Activated CD4-positive, alpha-beta T cell treated with anti-CD3 and anti-CD28 coated beads for 36 hours (primary cell): ENCODE measurements around the gene PRPF4. TPM values are rescaled to one million over a fixed set of nuclear protein-coding genes. Genes with fewer than 3 reads are reported as not detected.
A peak's percentile ranks its signal among the peaks of the same experiment; 100 is the strongest.
"Not testable (repeated sequence)": the region's sequence is repeated elsewhere in the genome, so short reads cannot be mapped to it uniquely, and the experiment has no call there.

ENCODE experiments used
- ATAC-seq: fragments of 200-7000 bp; cut with Tn5 transposase; one replicate; pipeline ENCODE4 v1.10.0; 2021; ENCODE audit warnings: mild to moderate bottlenecking, moderate library complexity
- CTCF ChIA-PET: fragments of 350-600 bp; sonication (Branson Sonifier 250); formaldehyde crosslinking; loops from one replicate; lab custom pipeline; 2021; ENCODE audit warnings: antibody characterized with exemption; lab: Charles Lee
- POLR2A ChIA-PET: fragments of 350-600 bp; sonication (Branson Sonifier 250); formaldehyde crosslinking; loops from one replicate; lab custom pipeline; 2021; ENCODE audit warnings: antibody characterized with exemption, inconsistent platforms; lab: Charles Lee
- DNase-seq: peaks from one replicate; pipeline ENCODE4 v3.0.0-alpha.2; 2020
- H3K27ac Mint-ChIP-seq: one replicate; pipeline ENCODE4 v1.8.0; 2021; ENCODE audit warnings: mixed read lengths
- H3K27me3 Mint-ChIP-seq: one replicate; pipeline ENCODE4 v1.8.0; 2021; ENCODE audit warnings: mixed read lengths
- H3K36me3 Mint-ChIP-seq: one replicate; pipeline ENCODE4 v1.8.0; 2021; ENCODE audit warnings: low read depth, mixed read lengths
- H3K4me1 Mint-ChIP-seq: one replicate; pipeline ENCODE4 v1.8.0; 2021; ENCODE audit warnings: mixed read lengths
- H3K4me3 Mint-ChIP-seq: one replicate; pipeline ENCODE4 v1.8.0; 2021; ENCODE audit warnings: mild to moderate bottlenecking, moderate library complexity, mixed read lengths
- H3K9me3 Mint-ChIP-seq: one replicate; pipeline ENCODE4 v1.8.0; 2021; ENCODE audit warnings: low read depth, mixed read lengths
- intact Hi-C, 2 experiments: fragments of 100-400 bp; cut with DNase I in 1 of 2; cut with micrococcal nuclease in 1 of 2; formaldehyde crosslinking; loops; one replicate each; pipeline versions ENCODE4 v1.14.2 to v1.15.1; 2022 to 2024; cut with DNase I, micrococcal nuclease
- total RNA-seq, 2 experiments: library from RNA; stranded (reverse); gene quantifications; one replicate each; pipeline ENCODE4 v1.2.3, GENCODE V29; 2021

PRPF4 gene
- total RNA-seq = 10 to 100 TPM; 51.5 to 53.1 TPM

DNA sequence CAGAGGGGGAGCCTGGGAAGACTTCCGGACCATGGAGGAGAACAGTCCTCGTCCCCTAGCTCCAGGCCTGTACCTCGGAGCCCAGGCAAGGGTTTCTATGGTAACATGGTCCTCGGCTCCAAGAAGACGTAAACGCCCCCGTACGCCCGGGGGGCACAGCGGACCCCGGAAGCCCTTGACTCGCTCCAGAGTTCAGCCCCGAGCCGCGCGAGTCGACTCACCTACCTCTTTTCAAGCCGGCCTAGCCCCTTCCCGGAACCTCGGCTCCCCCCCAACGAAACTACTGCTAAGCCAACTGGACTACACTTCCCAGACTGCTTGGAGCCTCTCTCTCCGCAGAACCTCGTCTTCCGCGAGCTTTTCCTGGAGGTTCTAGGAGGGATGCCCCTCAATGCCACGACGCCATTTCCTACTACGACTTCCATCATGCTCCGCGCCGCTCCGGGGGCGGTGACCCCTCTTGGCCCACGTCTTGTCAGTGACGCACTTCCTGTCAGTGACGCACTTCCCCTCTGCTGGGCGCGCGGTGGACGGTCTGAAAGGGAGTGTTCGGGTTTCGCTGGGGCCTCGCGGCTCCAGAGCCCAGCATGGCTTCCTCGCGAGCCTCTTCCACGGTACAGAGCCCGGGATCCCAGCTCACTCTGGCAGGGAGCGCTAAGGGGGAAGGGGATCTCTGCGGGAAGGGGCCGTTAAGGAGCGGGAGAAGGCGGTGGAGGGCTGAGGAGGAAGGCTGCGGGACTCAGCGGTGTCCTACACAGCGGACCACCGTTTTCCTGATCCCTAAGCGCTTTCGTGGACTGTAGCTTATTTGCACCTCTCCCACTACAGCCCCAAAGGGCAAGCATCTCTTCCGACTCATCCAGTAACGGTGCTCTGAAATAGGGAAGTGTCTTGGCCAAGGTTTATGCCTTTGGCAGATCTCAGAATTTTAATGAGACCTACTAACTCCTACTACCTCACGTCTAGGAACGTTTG lies at the start of gene PRPF4, which contains the start of gene CDC26:
PRPF4 (plus strand) TSS at position 502 of the 975 bp plus-strand sequence; CDS start at position 588, 86 bp downstream.
CDC26 (minus strand) TSS at position 416 of the 975 bp plus-strand sequence. CDS start 3,065 bp downstream, outside the sequence.
- no peaks in the 10 kb centered on the region for H3K9me3 Mint-ChIP-seq
- DNase-seq = peak; percentile 98
- ChIA-PET POLR2A (interaction anchor here (0.6 to 1.6 kb wide), 4 partner anchors 54 to 955 kb away, joined by 3 to 13 read pairs (median 4); partner anchors contain the start of genes C9orf43, FKBP15, POLE3 and SLC31A1), CTCF (interaction anchor here (0.6 to 5.6 kb wide), 34 partner anchors 10 to 381 kb away, joined by 3 to 43 read pairs (median 5); partner anchors contain the start of genes ALAD, C9orf43, FKBP15 and POLE3)
- intact Hi-C loops = loop anchor here (1.0 to 10.0 kb wide), 16 partner anchors 54 to 1645 kb away; partner anchors contain the start of genes ALAD (in 2 of the 2), C9orf43 (in 2 of the 2), FKBP15 (in 2 of the 2) and POLE3 (in 2 of the 2)
- no peak within 1 kb of the TSS for H3K4me3 Mint-ChIP-seq
- H3K36me3 Mint-ChIP-seq = peaks cover 48% of the 10 kb centered on the region
- ATAC-seq = peak; percentile 91
- H3K4me1 Mint-ChIP-seq = peaks cover 35% of the 10 kb centered on the region
- no peaks in the 10 kb centered on the region for H3K27me3 Mint-ChIP-seq
- no peak within 1 kb of the TSS for H3K27ac Mint-ChIP-seq

- H3K27ac Mint-ChIP-seq = no peak overlapping the region
- H3K4me1 Mint-ChIP-seq = peaks cover 27% of the 10 kb centered on the region
- DNase-seq (no peak), ATAC-seq (no peak)
- peaks cover 4% of the 10 kb centered on the region for H3K36me3 Mint-ChIP-seq
- no peaks in the 10 kb centered on the region for H3K9me3 Mint-ChIP-seq
- CTCF ChIA-PET = interaction anchor here (0.6 to 0.9 kb wide), 3 partner anchors 24 to 116 kb away, joined by 3 read pairs; no protein-coding TSS in a partner anchor
- POLR2A ChIA-PET = no interaction called here
- no peak overlapping the region for H3K4me3 Mint-ChIP-seq
- no peaks in the 10 kb centered on the region for H3K27me3 Mint-ChIP-seq
- intact Hi-C loops = loop anchor here in 1 of 2 experiments (10.0 kb wide), 1 partner anchor 1053 kb away; the partner anchor contains the start of gene SUSD1
These were observed 48.0 kb upstream of the PRPF4 start for GRCh38 chr9:113227436-113227835.

- H3K27ac Mint-ChIP-seq = no peak overlapping the region
- POLR2A ChIA-PET = no interaction called here
- H3K4me3 Mint-ChIP-seq = no peak overlapping the region
- no peak for ATAC-seq
- no peak for DNase-seq
- CTCF ChIA-PET = interaction anchor here (0.6 to 1.4 kb wide), 5 partner anchors 8 to 117 kb away, joined by 3 to 4 read pairs (median 3); no protein-coding TSS in a partner anchor
- H3K9me3 Mint-ChIP-seq = no peaks in the 10 kb centered on the region
- no peaks in the 10 kb centered on the region for H3K27me3 Mint-ChIP-seq
- intact Hi-C loops = loop anchor here in 1 of 2 experiments (10.0 kb wide), 1 partner anchor 1053 kb away; the partner anchor contains the start of gene SUSD1
- peaks cover 26% of the 10 kb centered on the region for H3K4me1 Mint-ChIP-seq
- H3K36me3 Mint-ChIP-seq = peaks cover 4% of the 10 kb centered on the region
These were observed 47.3 kb upstream of the PRPF4 start for GRCh38 chr9:113228130-113228665.

DNA sequence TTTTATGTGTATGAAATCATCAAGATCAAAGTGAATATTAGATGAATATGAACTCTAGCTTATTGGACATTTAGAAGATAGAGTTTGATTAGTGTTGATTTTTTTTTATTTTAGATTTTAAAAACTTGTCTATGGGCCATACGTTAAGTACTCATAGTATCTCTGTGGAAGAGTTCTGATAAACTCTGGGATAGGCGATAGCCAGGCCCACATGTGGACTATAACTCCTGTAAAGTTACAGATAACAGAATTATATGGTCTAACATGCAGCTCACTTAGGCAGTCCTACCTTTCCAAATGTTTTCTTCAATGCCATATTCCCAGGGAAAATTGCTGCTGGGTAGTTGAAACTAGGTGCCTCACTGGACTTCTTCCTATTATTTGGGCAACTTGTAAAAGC lies 43.8 kb upstream of the PRPF4 start:
- no peaks in the 10 kb centered on the region for H3K27me3 Mint-ChIP-seq
- no peaks in the 10 kb centered on the region for H3K9me3 Mint-ChIP-seq
- ChIA-PET POLR2A (no interaction called here), CTCF (interaction anchor here (1.2 to 1.3 kb wide), 2 partner anchors 9 to 43 kb away, joined by 3 to 4 read pairs; partner anchors contain the start of genes CDC26 and PRPF4)
- H3K4me3 Mint-ChIP-seq = no peak overlapping the region
- ATAC-seq (no peak), DNase-seq (no peak)
- H3K36me3 Mint-ChIP-seq = peaks cover 1% of the 10 kb centered on the region
- H3K27ac Mint-ChIP-seq = no peak overlapping the region
- H3K4me1 Mint-ChIP-seq = peaks cover 31% of the 10 kb centered on the region
- intact Hi-C loops = no loop called here

- H3K27ac Mint-ChIP-seq = not testable (repeated sequence)
These were observed 39.7 kb upstream of the PRPF4 start for GRCh38 chr9:113235701-113236255.

DNA sequence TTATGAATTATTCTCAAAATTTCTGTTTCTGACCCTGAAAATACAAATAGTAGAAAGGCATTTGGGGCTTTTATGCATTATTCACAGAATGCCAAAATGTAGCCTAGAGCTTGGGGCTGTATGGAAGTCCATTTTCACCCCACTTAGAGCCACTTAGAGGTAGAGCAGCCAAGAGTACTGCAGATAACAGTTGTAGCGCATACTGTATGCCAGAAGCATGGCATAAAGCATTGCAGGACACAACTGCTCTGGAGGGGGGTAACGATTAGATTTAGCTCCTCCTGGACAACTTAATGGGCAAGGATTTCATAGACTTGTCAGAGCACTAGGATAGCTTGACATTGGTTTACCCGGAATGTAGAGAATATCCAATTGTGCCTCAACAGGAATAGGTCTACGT lies 38.4 kb upstream of the PRPF4 start:
- ChIA-PET POLR2A (no interaction called here), CTCF (interaction anchor here (0.7 to 1.1 kb wide), 3 partner anchors 15 to 103 kb away, joined by 3 to 4 read pairs (median 3); partner anchors contain the start of gene WDR31)
- DNase-seq (no peak), ATAC-seq (no peak)
- H3K27me3 Mint-ChIP-seq = no peaks in the 10 kb centered on the region
- no peaks in the 10 kb centered on the region for H3K9me3 Mint-ChIP-seq
- peaks cover 21% of the 10 kb centered on the region for H3K4me1 Mint-ChIP-seq
- intact Hi-C loops = no loop called here
- no peak overlapping the region for H3K4me3 Mint-ChIP-seq
- no peak overlapping the region for H3K27ac Mint-ChIP-seq
- no peaks in the 10 kb centered on the region for H3K36me3 Mint-ChIP-seq

More at GRCh38 chr9:113235701-113236255, 39.7 kb upstream of the PRPF4 start:
- H3K27me3 Mint-ChIP-seq, CTCF ChIA-PET, H3K9me3 Mint-ChIP-seq, POLR2A ChIA-PET, H3K4me3 Mint-ChIP-seq, intact Hi-C loops, ATAC-seq, H3K36me3 Mint-ChIP-seq, DNase-seq: not testable (repeated sequence)
- H3K4me1 Mint-ChIP-seq = peaks cover 21% of the 10 kb centered on the region

GRCh38 chr9:113238202-113238858 lies 37.1 kb upstream of the PRPF4 start:
- H3K4me3 Mint-ChIP-seq = no peak overlapping the region
- H3K9me3 Mint-ChIP-seq = no peaks in the 10 kb centered on the region
- H3K4me1 Mint-ChIP-seq = peaks cover 9% of the 10 kb centered on the region
- no peaks in the 10 kb centered on the region for H3K36me3 Mint-ChIP-seq
- CTCF ChIA-PET = interaction anchor here (0.8 kb wide), 1 partner anchor 403 kb away, joined by 4 read pairs; no protein-coding TSS in a partner anchor
- H3K27ac Mint-ChIP-seq = no peak overlapping the region
- ATAC-seq (no peak), DNase-seq (no peak)
- POLR2A ChIA-PET = interaction anchor here (0.6 kb wide), 1 partner anchor 356 kb away, joined by 3 read pairs; no protein-coding TSS in a partner anchor
- no peaks in the 10 kb centered on the region for H3K27me3 Mint-ChIP-seq
- intact Hi-C loops = no loop called here

- POLR2A ChIA-PET = interaction anchor here (0.6 kb wide), 1 partner anchor 355 kb away, joined by 3 read pairs; no protein-coding TSS in a partner anchor
- H3K36me3 Mint-ChIP-seq = no peaks in the 10 kb centered on the region
- peaks cover 4% of the 10 kb centered on the region for H3K4me1 Mint-ChIP-seq
- no peak overlapping the region for H3K4me3 Mint-ChIP-seq
- H3K27me3 Mint-ChIP-seq = no peaks in the 10 kb centered on the region
- CTCF ChIA-PET = interaction anchor here (0.8 to 1.3 kb wide), 3 partner anchors 15 to 402 kb away, joined by 3 to 4 read pairs (median 3); no protein-coding TSS in a partner anchor
- ATAC-seq (no peak), DNase-seq (no peak)
- intact Hi-C loops = no loop called here
- no peaks in the 10 kb centered on the region for H3K9me3 Mint-ChIP-seq
- no peak overlapping the region for H3K27ac Mint-ChIP-seq
These were observed 36.6 kb upstream of the PRPF4 start for GRCh38 chr9:113238859-113239232.

DNA sequence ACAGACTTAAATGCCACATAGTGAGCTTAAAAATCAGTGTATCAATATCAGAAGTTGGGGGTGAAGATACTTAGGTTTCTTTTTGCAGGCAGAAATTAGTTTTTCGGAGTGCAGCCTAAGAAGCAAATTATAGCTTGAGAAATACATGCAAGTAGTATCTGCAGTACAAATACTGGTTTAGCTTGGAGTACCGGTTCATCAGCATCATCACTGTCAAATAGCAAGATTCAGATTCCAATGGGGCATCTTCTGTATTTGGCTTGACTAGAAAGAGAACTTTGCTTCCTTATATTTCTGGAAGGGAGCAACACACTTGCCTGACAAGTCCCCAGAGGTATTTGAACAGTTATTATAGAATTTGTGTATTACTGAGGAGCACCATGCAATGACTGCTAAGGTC lies 34.3 kb upstream of the PRPF4 start:
- no peak overlapping the region for H3K27ac Mint-ChIP-seq
- ATAC-seq = no peak
- intact Hi-C loops = no loop called here
- H3K9me3 Mint-ChIP-seq = no peaks in the 10 kb centered on the region
- no peaks in the 10 kb centered on the region for H3K27me3 Mint-ChIP-seq
- no peak for DNase-seq
- ChIA-PET CTCF (no interaction called here), POLR2A (no interaction called here)
- peaks cover 3% of the 10 kb centered on the region for H3K4me1 Mint-ChIP-seq
- no peaks in the 10 kb centered on the region for H3K36me3 Mint-ChIP-seq
- H3K4me3 Mint-ChIP-seq = no peak overlapping the region

- ChIA-PET POLR2A (no interaction called here), CTCF (no interaction called here)
- Mint-ChIP-seq H3K27ac (no peak overlapping the region), H3K4me1 (no peaks in the 10 kb centered on the region), H3K9me3 (no peaks in the 10 kb centered on the region), H3K27me3 (no peaks in the 10 kb centered on the region), H3K36me3 (peaks cover 1% of the 10 kb centered on the region), H3K4me3 (no peak overlapping the region)
- intact Hi-C loops = no loop called here
- ATAC-seq = no peak
- no peak for DNase-seq
These were observed 30.9 kb upstream of the PRPF4 start for GRCh38 chr9:113244556-113244955.
